22Rv1 (cell line): ENCODE data around the gene GUCA2B.

Experiments
- H3K27ac ChIP-seq: fragments of 450-650 bp; 2 replicates; pipeline ENCODE4 v1.5.1; 2017
- ZFX ChIP-seq: fragments of 450-650 bp; IDR thresholded peaks from 2 replicates; pipeline ENCODE4 v1.6.1; 2017; ENCODE audit warnings: antibody characterized with exemption, borderline replicate concordance
- TF ChIP-seq, protein P1 (sequence below): fragments of 450-650 bp; IDR thresholded peaks from 2 replicates; pipeline ENCODE4 v1.5.1; 2017; ENCODE audit warnings: mild to moderate bottlenecking

The GUCA2B gene

DNA sequence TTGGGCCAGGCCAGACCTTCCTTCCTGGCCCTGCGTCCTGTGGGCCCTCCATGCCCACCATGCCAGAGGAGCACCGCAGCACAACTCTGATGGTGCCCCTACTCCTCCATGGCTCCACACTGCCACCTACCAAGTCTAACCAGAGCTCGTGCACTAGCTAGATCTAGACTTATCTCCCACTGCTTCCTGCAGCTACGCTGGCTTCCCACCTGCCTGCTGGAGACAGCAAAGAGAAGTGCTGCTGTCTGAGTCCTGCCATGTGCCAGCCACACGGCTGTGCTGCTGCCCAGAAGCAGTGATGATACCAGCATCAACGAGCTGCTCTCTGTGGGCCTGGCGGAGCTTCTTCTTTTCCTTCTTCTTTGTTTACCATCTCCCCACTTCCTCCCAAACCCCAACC is 4.5 kb downstream of the GUCA2B start:
- TF ChIP-seq, protein P1, sequence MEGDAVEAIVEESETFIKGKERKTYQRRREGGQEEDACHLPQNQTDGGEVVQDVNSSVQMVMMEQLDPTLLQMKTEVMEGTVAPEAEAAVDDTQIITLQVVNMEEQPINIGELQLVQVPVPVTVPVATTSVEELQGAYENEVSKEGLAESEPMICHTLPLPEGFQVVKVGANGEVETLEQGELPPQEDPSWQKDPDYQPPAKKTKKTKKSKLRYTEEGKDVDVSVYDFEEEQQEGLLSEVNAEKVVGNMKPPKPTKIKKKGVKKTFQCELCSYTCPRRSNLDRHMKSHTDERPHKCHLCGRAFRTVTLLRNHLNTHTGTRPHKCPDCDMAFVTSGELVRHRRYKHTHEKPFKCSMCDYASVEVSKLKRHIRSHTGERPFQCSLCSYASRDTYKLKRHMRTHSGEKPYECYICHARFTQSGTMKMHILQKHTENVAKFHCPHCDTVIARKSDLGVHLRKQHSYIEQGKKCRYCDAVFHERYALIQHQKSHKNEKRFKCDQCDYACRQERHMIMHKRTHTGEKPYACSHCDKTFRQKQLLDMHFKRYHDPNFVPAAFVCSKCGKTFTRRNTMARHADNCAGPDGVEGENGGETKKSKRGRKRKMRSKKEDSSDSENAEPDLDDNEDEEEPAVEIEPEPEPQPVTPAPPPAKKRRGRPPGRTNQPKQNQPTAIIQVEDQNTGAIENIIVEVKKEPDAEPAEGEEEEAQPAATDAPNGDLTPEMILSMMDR: peak; percentile 14; the same call in 1 of the 2 replicates
- no peak for TF ChIP-seq ZFX
- no peak overlapping the region for H3K27ac ChIP-seq

DNA sequence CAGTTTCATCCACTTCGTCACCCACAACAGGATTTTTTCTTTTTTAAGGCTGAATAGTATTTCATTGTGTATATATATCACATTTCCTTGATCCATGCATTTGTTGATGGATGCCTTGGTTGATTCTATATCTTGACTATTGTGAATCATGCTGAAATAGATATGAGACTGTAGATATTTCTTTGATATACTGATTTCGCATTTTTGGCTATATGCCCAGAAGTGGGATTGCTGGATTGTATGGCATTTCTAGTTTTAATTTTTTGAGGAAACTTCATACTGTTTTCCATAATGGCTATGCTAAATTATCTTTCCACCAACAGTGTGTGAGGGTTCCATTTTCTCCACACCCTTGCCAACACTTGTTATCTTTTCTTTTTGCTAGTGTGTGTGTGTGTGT is 5.0 kb downstream of the GUCA2B start:
- no peak for TF ChIP-seq ZFX
- TF ChIP-seq, protein P1: no peak

DNA sequence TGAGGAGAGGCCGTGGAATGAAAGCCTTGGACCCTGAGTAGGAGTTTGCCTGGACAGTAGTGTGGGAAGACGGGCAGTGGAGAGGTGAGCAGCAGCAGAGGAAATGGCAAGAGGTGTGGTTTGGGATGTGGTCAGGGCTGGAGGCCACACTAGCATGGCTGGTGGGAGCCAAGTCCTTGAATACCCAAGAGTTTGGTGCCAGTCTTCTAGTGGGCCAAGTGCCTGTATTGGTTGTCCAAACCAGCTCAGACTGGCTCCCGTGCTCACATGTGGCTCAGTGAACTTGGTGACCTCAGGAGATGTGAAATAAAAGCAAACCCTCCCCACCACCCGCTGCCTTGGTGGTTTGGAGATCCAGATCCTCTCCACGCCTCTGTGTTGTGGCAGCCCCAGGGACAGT is 9.0 kb downstream of the GUCA2B start:
- H3K27ac ChIP-seq: no peak overlapping the region

More for the DNA sequence above, 5.0 kb downstream of the GUCA2B start:
- H3K27ac ChIP-seq: no peak overlapping the region

DNA sequence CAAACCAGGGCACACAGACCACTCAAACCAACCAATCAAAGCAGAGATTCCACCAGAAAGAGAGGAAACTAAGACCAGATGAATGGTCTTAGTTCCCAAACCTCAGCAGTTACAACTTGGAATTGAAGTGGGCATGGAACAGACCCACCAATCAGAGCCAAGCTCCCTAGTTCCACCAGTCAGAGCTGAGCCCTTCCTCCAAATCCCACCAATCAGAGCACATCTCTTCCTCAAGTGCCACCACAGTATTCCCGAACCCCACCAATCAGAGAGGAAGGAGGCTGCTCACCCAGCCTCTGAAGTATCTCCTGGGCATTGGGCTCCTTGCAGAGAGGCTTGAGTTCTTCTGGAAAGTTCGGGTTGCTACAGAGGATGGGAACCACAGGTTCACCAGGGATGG is 9.9 kb downstream of the GUCA2B start:
- no peak for TF ChIP-seq ZFX
- TF ChIP-seq, protein P1: no peak

More for the DNA sequence above, 9.0 kb downstream of the GUCA2B start:
- TF ChIP-seq, protein P1: no peak
- no peak for TF ChIP-seq ZFX

DNA sequence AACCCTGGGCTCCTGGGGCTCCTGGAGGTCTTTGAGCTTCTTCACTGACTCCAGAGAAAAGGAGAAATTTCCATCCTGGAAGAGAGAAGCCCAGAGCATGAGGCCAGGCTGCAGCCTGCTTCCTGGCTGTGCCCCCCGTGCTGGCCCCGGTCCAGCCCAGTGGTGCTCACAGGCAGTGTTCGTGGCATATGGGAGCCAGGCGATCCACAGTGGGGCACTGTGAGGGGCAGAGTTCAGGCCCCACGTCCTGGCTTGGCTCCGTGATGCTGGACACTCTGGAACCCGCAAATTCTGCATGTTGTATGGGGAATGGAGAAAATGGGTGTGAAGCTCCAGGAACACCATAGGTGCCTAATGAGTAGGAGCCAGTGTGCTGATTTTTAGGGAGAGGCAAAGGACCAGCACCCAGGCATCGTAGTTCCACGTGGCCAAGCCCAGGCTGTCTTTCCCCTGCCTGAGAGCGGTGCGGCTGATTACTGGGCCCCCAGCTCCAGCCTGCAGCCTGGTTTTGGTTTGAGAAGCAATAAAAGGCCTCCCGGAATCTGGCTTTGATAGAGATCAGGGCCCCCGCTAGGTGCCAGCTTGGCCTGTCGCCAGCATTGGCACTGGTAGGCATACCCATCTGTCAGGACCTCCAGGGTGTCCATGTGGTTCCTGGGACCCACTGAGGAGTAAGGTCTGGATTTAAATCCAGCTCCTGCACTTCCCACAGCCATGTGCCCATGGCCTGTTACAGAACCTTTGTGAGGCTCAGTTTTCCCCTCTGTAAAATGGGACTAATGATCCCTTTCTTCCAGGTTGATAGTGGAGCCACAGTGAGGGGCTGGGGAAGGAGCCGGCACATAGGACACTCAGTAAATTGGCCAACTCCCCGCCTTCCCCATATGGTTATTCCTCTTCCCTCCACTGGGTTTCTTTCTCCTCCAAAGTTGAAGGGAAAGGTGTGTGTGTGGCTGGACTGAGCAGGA is 10.6 kb downstream of the GUCA2B start:
- no peak for TF ChIP-seq ZFX
- TF ChIP-seq, protein P1: no peak
- H3K27ac ChIP-seq: no peak overlapping the region

More for the DNA sequence above, 9.9 kb downstream of the GUCA2B start:
- H3K27ac ChIP-seq: no peak overlapping the region

DNA sequence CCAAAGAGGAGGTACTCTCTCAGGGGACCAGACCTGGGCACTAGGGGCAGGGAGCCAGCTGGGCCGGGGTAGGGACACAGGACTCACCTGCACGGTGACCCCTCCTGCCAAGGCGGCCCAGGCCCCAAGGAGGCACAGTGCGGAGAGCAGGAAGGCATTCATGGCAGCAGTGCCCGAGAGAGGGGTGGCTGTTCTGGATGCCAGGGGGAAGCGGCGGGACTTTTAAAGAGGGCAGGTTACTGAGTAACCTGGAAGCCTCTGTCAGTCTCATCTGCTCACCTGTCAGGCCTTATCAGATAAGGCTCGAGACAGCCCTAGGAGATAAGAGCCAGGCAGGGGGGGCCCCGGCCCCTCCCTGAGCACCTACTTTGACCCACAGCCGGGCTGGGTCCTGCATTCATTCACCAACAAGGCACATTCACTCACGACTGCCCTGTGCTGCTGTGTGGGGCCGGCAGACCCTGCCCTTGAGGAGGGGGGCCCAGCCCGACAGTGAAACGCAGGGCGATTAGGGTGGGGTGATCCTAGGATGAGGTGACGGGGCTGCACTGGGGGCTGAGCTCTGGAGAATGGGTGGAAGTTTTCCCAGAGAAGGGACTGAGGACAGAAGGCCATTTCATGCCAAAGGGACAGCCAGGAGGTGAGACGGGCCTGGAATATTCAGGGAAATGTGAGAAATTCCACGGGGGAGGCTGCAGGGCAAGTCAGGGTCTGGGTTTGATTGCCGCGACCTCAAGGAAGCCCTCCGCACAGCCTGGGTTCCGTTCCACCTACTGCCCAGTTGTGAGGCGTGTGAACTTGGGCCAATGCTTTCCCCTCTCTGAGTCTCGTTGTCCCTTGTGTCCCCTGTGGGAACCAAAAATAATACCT is 11.6 kb downstream of the GUCA2B start, which contains the start of gene GUCA2A:
GUCA2A (minus strand) TSS at position 195 of the 870 bp plus-strand sequence; CDS start at position 162, 33 bp downstream.
- H3K27ac ChIP-seq: no peak within 1 kb of the TSS
- no peak for TF ChIP-seq ZFX
- TF ChIP-seq, protein P1: no peak
